ENCODE measurements around the gene FNBP1. TPM values are rescaled to one million over a fixed set of nuclear protein-coding genes. Genes with fewer than 3 reads are reported as not detected.

Gene FNBP1
- total RNA-seq, 1 donor from 2014 or later, result 21.9 TPM

GRCh38 chr9:129910628-129911567, 132.1 kb downstream of the FNBP1 start:
- no peaks in the 10 kb centered on the region for H3K27me3 ChIP-seq (ENCODE audit: control insufficient read depth in 3 of 3, insufficient read depth in 3 of 3, low read length in 3 of 3)
- no peaks in the 10 kb centered on the region for H3K9me3 ChIP-seq (ENCODE audit: control insufficient read depth in 3 of 3, low read length in 3 of 3)
- peaks cover 6 to 12% (median 11%) of the 10 kb centered on the region in 3 donors for H3K36me3 ChIP-seq (ENCODE audit: control insufficient read depth in 3 of 3, insufficient read depth in 3 of 3, low read length in 3 of 3)
- no peak overlapping the region for H3K4me3 ChIP-seq (ENCODE audit: low read length in 3 of 3)
- H3K4me1 ChIP-seq (ENCODE audit: control insufficient read depth in 3 of 3, insufficient read depth in 3 of 3, low read length in 3 of 3), result no peaks in the 10 kb centered on the region
- no peak overlapping the region for H3K27ac ChIP-seq (ENCODE audit: low read depth, low read length)
- no peak overlapping the region for H3K9ac ChIP-seq (ENCODE audit: low read depth in 1 of 3, low read length in 3 of 3)

GRCh38 chr9:129909851-129910250, 133.1 kb downstream of the FNBP1 start:
- H3K27me3 ChIP-seq (ENCODE audit: control insufficient read depth in 3 of 3, insufficient read depth in 3 of 3, low read length in 3 of 3), result no peaks in the 10 kb centered on the region
- no peak overlapping the region for H3K9ac ChIP-seq (ENCODE audit: low read depth in 1 of 3, low read length in 3 of 3)
- H3K36me3 ChIP-seq (ENCODE audit: control insufficient read depth in 3 of 3, insufficient read depth in 3 of 3, low read length in 3 of 3), result peaks cover 6 to 12% (median 11%) of the 10 kb centered on the region in 3 donors
- no peaks in the 10 kb centered on the region for H3K9me3 ChIP-seq (ENCODE audit: control insufficient read depth in 3 of 3, low read length in 3 of 3)
- no peak overlapping the region for H3K27ac ChIP-seq (ENCODE audit: low read depth, low read length)
- H3K4me3 ChIP-seq (ENCODE audit: low read length in 3 of 3), result no peak overlapping the region
- no peaks in the 10 kb centered on the region for H3K4me1 ChIP-seq (ENCODE audit: control insufficient read depth in 3 of 3, insufficient read depth in 3 of 3, low read length in 3 of 3)

GRCh38 chr9:129908906-129909305, 134.1 kb downstream of the FNBP1 start:
- Histone ChIP-seq H3K27ac (ENCODE audit: low read depth, low read length) (no peak overlapping the region), H3K9me3 (ENCODE audit: control insufficient read depth in 3 of 3, low read length in 3 of 3) (no peaks in the 10 kb centered on the region), H3K27me3 (ENCODE audit: control insufficient read depth in 3 of 3, insufficient read depth in 3 of 3, low read length in 3 of 3) (no peaks in the 10 kb centered on the region), H3K4me3 (ENCODE audit: low read length in 3 of 3) (no peak overlapping the region), H3K36me3 (ENCODE audit: control insufficient read depth in 3 of 3, insufficient read depth in 3 of 3, low read length in 3 of 3) (peaks cover 6 to 13% (median 12%) of the 10 kb centered on the region in 3 donors), H3K4me1 (ENCODE audit: control insufficient read depth in 3 of 3, insufficient read depth in 3 of 3, low read length in 3 of 3) (no peaks in the 10 kb centered on the region), H3K9ac (ENCODE audit: low read depth in 1 of 3, low read length in 3 of 3) (no peak overlapping the region)

- H3K9me3 ChIP-seq (ENCODE audit: control insufficient read depth in 3 of 3, low read length in 3 of 3), result no peaks in the 10 kb centered on the region
- no peaks in the 10 kb centered on the region for H3K4me1 ChIP-seq (ENCODE audit: control insufficient read depth in 3 of 3, insufficient read depth in 3 of 3, low read length in 3 of 3)
- no peak overlapping the region for H3K9ac ChIP-seq (ENCODE audit: low read depth in 1 of 3, low read length in 3 of 3)
- no peak overlapping the region for H3K27ac ChIP-seq (ENCODE audit: low read depth, low read length)
- H3K4me3 ChIP-seq (ENCODE audit: low read length in 3 of 3), result no peak overlapping the region
- H3K27me3 ChIP-seq (ENCODE audit: control insufficient read depth in 3 of 3, insufficient read depth in 3 of 3, low read length in 3 of 3), result no peaks in the 10 kb centered on the region
- H3K36me3 ChIP-seq (ENCODE audit: control insufficient read depth in 3 of 3, insufficient read depth in 3 of 3, low read length in 3 of 3), result peaks cover 10 to 21% (median 13%) of the 10 kb centered on the region in 3 donors
Measured at GRCh38 chr9:129907201-129907600, 135.8 kb downstream of the FNBP1 start.

GRCh38 chr9:129906298-129906697, 136.7 kb downstream of the FNBP1 start:
- Histone ChIP-seq H3K27ac (ENCODE audit: low read depth, low read length) (no peak overlapping the region), H3K9ac (ENCODE audit: low read depth in 1 of 3, low read length in 3 of 3) (no peak overlapping the region), H3K36me3 (ENCODE audit: control insufficient read depth in 3 of 3, insufficient read depth in 3 of 3, low read length in 3 of 3) (peaks cover 12 to 23% (median 20%) of the 10 kb centered on the region in 3 donors)

GRCh38 chr9:129904734-129905133, 138.3 kb downstream of the FNBP1 start:
- Histone ChIP-seq H3K27ac (ENCODE audit: low read depth, low read length) (no peak overlapping the region), H3K4me1 (ENCODE audit: control insufficient read depth in 3 of 3, insufficient read depth in 3 of 3, low read length in 3 of 3) (no peaks in the 10 kb centered on the region), H3K36me3 (ENCODE audit: control insufficient read depth in 3 of 3, insufficient read depth in 3 of 3, low read length in 3 of 3) (peaks cover 18 to 30% (median 29%) of the 10 kb centered on the region in 3 donors), H3K9me3 (ENCODE audit: control insufficient read depth in 3 of 3, low read length in 3 of 3) (no peaks in the 10 kb centered on the region), H3K4me3 (ENCODE audit: low read length in 3 of 3) (no peak overlapping the region), H3K27me3 (ENCODE audit: control insufficient read depth in 3 of 3, insufficient read depth in 3 of 3, low read length in 3 of 3) (no peaks in the 10 kb centered on the region), H3K9ac (ENCODE audit: low read depth in 1 of 3, low read length in 3 of 3) (no peak overlapping the region)

More at GRCh38 chr9:129906298-129906697, 136.7 kb downstream of the FNBP1 start:
- Histone ChIP-seq H3K4me3 (ENCODE audit: low read length in 3 of 3) (no peak overlapping the region), H3K4me1 (ENCODE audit: control insufficient read depth in 3 of 3, insufficient read depth in 3 of 3, low read length in 3 of 3) (no peaks in the 10 kb centered on the region), H3K9me3 (ENCODE audit: control insufficient read depth in 3 of 3, low read length in 3 of 3) (no peaks in the 10 kb centered on the region), H3K27me3 (ENCODE audit: control insufficient read depth in 3 of 3, insufficient read depth in 3 of 3, low read length in 3 of 3) (no peaks in the 10 kb centered on the region)

- Histone ChIP-seq H3K9me3 (ENCODE audit: control insufficient read depth in 3 of 3, low read length in 3 of 3) (no peaks in the 10 kb centered on the region), H3K4me3 (ENCODE audit: low read length in 3 of 3) (no peak overlapping the region), H3K9ac (ENCODE audit: low read depth in 1 of 3, low read length in 3 of 3) (no peak overlapping the region), H3K27ac (ENCODE audit: low read depth, low read length) (no peak overlapping the region), H3K36me3 (ENCODE audit: control insufficient read depth in 3 of 3, insufficient read depth in 3 of 3, low read length in 3 of 3) (peaks cover 18 to 42% (median 37%) of the 10 kb centered on the region in 3 donors), H3K27me3 (ENCODE audit: control insufficient read depth in 3 of 3, insufficient read depth in 3 of 3, low read length in 3 of 3) (no peaks in the 10 kb centered on the region), H3K4me1 (ENCODE audit: control insufficient read depth in 3 of 3, insufficient read depth in 3 of 3, low read length in 3 of 3) (no peaks in the 10 kb centered on the region)
Measured at GRCh38 chr9:129902740-129903134, 140.3 kb downstream of the FNBP1 start.

GRCh38 chr9:129901993-129902739, 140.8 kb downstream of the FNBP1 start:
- Histone ChIP-seq H3K9ac (ENCODE audit: low read depth in 1 of 3, low read length in 3 of 3) (no peak overlapping the region), H3K27ac (ENCODE audit: low read depth, low read length) (no peak overlapping the region), H3K27me3 (ENCODE audit: control insufficient read depth in 3 of 3, insufficient read depth in 3 of 3, low read length in 3 of 3) (no peaks in the 10 kb centered on the region), H3K9me3 (ENCODE audit: control insufficient read depth in 3 of 3, low read length in 3 of 3) (no peaks in the 10 kb centered on the region), H3K4me3 (ENCODE audit: low read length in 3 of 3) (no peak overlapping the region), H3K4me1 (ENCODE audit: control insufficient read depth in 3 of 3, insufficient read depth in 3 of 3, low read length in 3 of 3) (no peaks in the 10 kb centered on the region), H3K36me3 (ENCODE audit: control insufficient read depth in 3 of 3, insufficient read depth in 3 of 3, low read length in 3 of 3) (peaks cover 16 to 38% (median 33%) of the 10 kb centered on the region in 3 donors)

- Histone ChIP-seq H3K9me3 (ENCODE audit: control insufficient read depth in 3 of 3, low read length in 3 of 3) (no peaks in the 10 kb centered on the region), H3K4me3 (ENCODE audit: low read length in 3 of 3) (no peak overlapping the region), H3K9ac (ENCODE audit: low read depth in 1 of 3, low read length in 3 of 3) (no peak overlapping the region), H3K4me1 (ENCODE audit: control insufficient read depth in 3 of 3, insufficient read depth in 3 of 3, low read length in 3 of 3) (no peaks in the 10 kb centered on the region), H3K27me3 (ENCODE audit: control insufficient read depth in 3 of 3, insufficient read depth in 3 of 3, low read length in 3 of 3) (no peaks in the 10 kb centered on the region), H3K36me3 (ENCODE audit: control insufficient read depth in 3 of 3, insufficient read depth in 3 of 3, low read length in 3 of 3) (peaks cover 16 to 45% (median 35%) of the 10 kb centered on the region in 3 donors), H3K27ac (ENCODE audit: low read depth, low read length) (no peak overlapping the region)
Measured at GRCh38 chr9:129900263-129901027, 142.5 kb downstream of the FNBP1 start.
